ENCODE results near the gene SPPL2C. TPM values are rescaled to one million over a fixed set of nuclear protein-coding genes. Genes with fewer than 3 reads are reported as not detected.

Gene SPPL2C
- total RNA-seq, 2 experiments from 2014 or later: not detected

Other genes starting within 250 kb of the SPPL2C start
- gene CRHR1, start 60.6 kb upstream of the SPPL2C start, total RNA-seq: not detected
- gene MAPT, start 49.7 kb downstream of the SPPL2C start, total RNA-seq: under 1 TPM; 0.34 to 0.46 TPM
- gene STH, start 154.4 kb downstream of the SPPL2C start, total RNA-seq: not detected

Measured in activated CD8-positive, alpha-beta memory T cell treated with anti-CD3 and anti-CD28 coated beads for 36 hours (primary cell).